Gastroesophageal sphincter (tissue), 4 donors: ENCODE data around the gene THTPA. TPM values are rescaled to one million over a fixed set of nuclear protein-coding genes. Genes with fewer than 3 reads are reported as not detected.

ENCODE experiments used
- ATAC-seq: fragments of 150-250 bp; one replicate; pipeline ENCODE4 v1.9.1; 2016; ENCODE audit warnings: mild to moderate bottlenecking, moderate library complexity
- H3K27ac ChIP-seq, 4 donors: fragments of 200-600 bp; sonication (generic) in 3 of 4; 1 replicate in 3 of 4; 2 replicates in 1 of 4; pipeline ENCODE4 v1.5.1; 2016 to 2019
- H3K27me3 ChIP-seq: fragments of 200-600 bp; sonication (generic); one replicate; pipeline ENCODE4 v1.5.1; 2019
- H3K36me3 ChIP-seq, 2 donors: fragments of 200-600 bp; sonication (generic); one replicate each; pipeline ENCODE4 v1.5.1; 2019; ENCODE audit warnings: control low read depth in 1 of 2
- H3K4me1 ChIP-seq, 3 donors: fragments of 200-600 bp; sonication (generic); 1 replicate in 2 of 3; 2 replicates in 1 of 3; pipeline ENCODE4 v1.5.1; 2016 to 2019; ENCODE audit warnings: control low read depth in 2 of 3
- H3K4me3 ChIP-seq, 2 donors: fragments of 200-600 bp; sonication (generic); one replicate each; pipeline ENCODE4 v1.5.1; 2019; ENCODE audit warnings: mild to moderate bottlenecking in 1 of 2, moderate library complexity in 1 of 2
- H3K9me3 ChIP-seq, 3 donors: fragments of 200-600 bp; sonication (generic); one replicate each; pipeline ENCODE4 v1.5.1; 2017 to 2019; ENCODE audit warnings: control low read depth in 2 of 3
- CTCF ChIP-seq, 4 experiments: fragments of 200-600 bp in 2 of 4; fragments of 450-650 bp in 2 of 4; sonication (generic) in 1 of 4; IDR thresholded peaks; one replicate each; pipeline ENCODE4 v1.5.1; 2017 to 2019; ENCODE audit warnings: antibody characterized with exemption in 4 of 4, mild to moderate bottlenecking in 2 of 4, moderate library complexity in 2 of 4
- EP300 ChIP-seq: sonication (generic); formaldehyde crosslinking; IDR thresholded peaks from one replicate; pipeline ENCODE4 v1.6.1; 2017; ENCODE audit warnings: antibody characterized with exemption, mild to moderate bottlenecking
- POLR2A ChIP-seq, 2 donors: fragments of 450-650 bp; IDR thresholded peaks; one replicate each; pipeline ENCODE4 v1.6.1; 2017; ENCODE audit warnings: antibody characterized with exemption in 2 of 2, mild to moderate bottlenecking in 2 of 2, moderate library complexity in 1 of 2
- POLR2AphosphoS5 ChIP-seq: sonication (generic); formaldehyde crosslinking; IDR thresholded peaks from one replicate; pipeline ENCODE4 v1.6.1; 2017; ENCODE audit warnings: antibody characterized with exemption
- WGBS, 2 donors: methylation state at CpG; one replicate each; pipeline ENCODE4 v1.1.5; 2018; ENCODE audit warnings: low coverage in 1 of 2; 5-methylcytosine and 5-hydroxymethylcytosine counted together
- total RNA-seq, 4 donors: library from RNA; depleted of rRNA; stranded (reverse); fragments of >200 nt; gene quantifications; one replicate each; pipeline ENCODE4 v1.1.0, GENCODE V29; 2016

THTPA gene
- total RNA-seq, 4 donors from 2014 or later, result 17.7 to 28.8 (median 21.3) TPM

- Histone ChIP-seq H3K9me3 (no peaks in the 10 kb centered on the region), H3K27ac (no peak overlapping the region), H3K4me3 (no peak overlapping the region), H3K36me3 (no peaks in the 10 kb centered on the region), H3K4me1 (peaks cover 0 to 11% (median 0%) of the 10 kb centered on the region in 3 donors), H3K27me3 (no peaks in the 10 kb centered on the region)
- 100% methylated on average over 5 of the region's 5 CpGs; no CpG with 5 or more reads in 1 of the 2 donors for WGBS, 2 donors
- no peak for ATAC-seq
- TF ChIP-seq POLR2AphosphoS5, result no peak
- no peak for TF ChIP-seq EP300
- TF ChIP-seq CTCF (IDR thresholded peaks at IDR 0.05), result no peak
- TF ChIP-seq POLR2A (IDR thresholded peaks at IDR 0.05), result no peak
Observed at GRCh38 chr14:23543403-23543802, 12.7 kb upstream of the THTPA start.

GRCh38 chr14:23544511-23545447 lies 11.3 kb upstream of the THTPA start:
- H3K4me3 ChIP-seq, result no peak overlapping the region
- no peaks in the 10 kb centered on the region for H3K27me3 ChIP-seq
- TF ChIP-seq CTCF (IDR thresholded peaks at IDR 0.05), result no peak
- peaks cover 0 to 7% (median 0%) of the 10 kb centered on the region in 3 donors for H3K4me1 ChIP-seq
- 44 to 47% methylated on average over 16 to 22 of the region's 25 CpGs for WGBS, 2 donors
- H3K27ac ChIP-seq, result peak overlapping the region in 1 of 4 donors; percentile 17
- H3K9me3 ChIP-seq, result no peaks in the 10 kb centered on the region
- ATAC-seq, result peak; percentile 74
- no peaks in the 10 kb centered on the region for H3K36me3 ChIP-seq

- no peak for TF ChIP-seq CTCF (IDR thresholded peaks at IDR 0.05)
- TF ChIP-seq POLR2AphosphoS5, result no peak
- no peak for TF ChIP-seq EP300
- TF ChIP-seq POLR2A (IDR thresholded peaks at IDR 0.05), result no peak
- peaks cover 0 to 18% (median 0%) of the 10 kb centered on the region in 3 donors for H3K4me1 ChIP-seq
- ATAC-seq, result no peak
Observed at GRCh38 chr14:23545740-23546365, 10.2 kb upstream of the THTPA start.

GRCh38 chr14:23546450-23547035 lies 9.5 kb upstream of the THTPA start:
- H3K27ac ChIP-seq, result no peak overlapping the region
- TF ChIP-seq POLR2A (IDR thresholded peaks at IDR 0.05), result no peak
- no peak for TF ChIP-seq EP300
- TF ChIP-seq POLR2AphosphoS5, result no peak
- TF ChIP-seq CTCF (IDR thresholded peaks at IDR 0.05), result no peak
- H3K4me1 ChIP-seq, result peaks cover 0 to 18% (median 0%) of the 10 kb centered on the region in 3 donors
- H3K9me3 ChIP-seq, result no peaks in the 10 kb centered on the region
- 70 to 90% methylated on average over 2 to 10 of the region's 10 CpGs for WGBS, 2 donors
- no peak overlapping the region for H3K4me3 ChIP-seq
- no peak for ATAC-seq
- H3K36me3 ChIP-seq, result no peaks in the 10 kb centered on the region
- no peaks in the 10 kb centered on the region for H3K27me3 ChIP-seq

More at GRCh38 chr14:23545740-23546365, 10.2 kb upstream of the THTPA start:
- no peaks in the 10 kb centered on the region for H3K36me3 ChIP-seq
- H3K27ac ChIP-seq, result no peak overlapping the region
- H3K27me3 ChIP-seq, result no peaks in the 10 kb centered on the region
- no peak overlapping the region for H3K4me3 ChIP-seq
- 85% methylated on average over 4 of the region's 4 CpGs; no CpG with 5 or more reads in 1 of the 2 donors for WGBS, 2 donors
- H3K9me3 ChIP-seq, result no peaks in the 10 kb centered on the region
